Duodenal mucosa (tissue), 2 donors: ENCODE measurements around the gene RASA3.

Source experiments
- H3K27ac ChIP-seq: one replicate; pipeline ENCODE4 v1.7.0; 2013; ENCODE audit warnings: low read depth, low read length
- H3K27me3 ChIP-seq, 2 donors: one replicate each; pipeline ENCODE4 v1.7.0; 2013; ENCODE audit warnings: low read length in 2 of 2, control low read depth in 1 of 2; ENCODE audit not compliant: insufficient read depth in 2 of 2, control insufficient read depth in 1 of 2
- H3K36me3 ChIP-seq, 2 donors: one replicate each; pipeline ENCODE4 v1.7.0; 2013; ENCODE audit warnings: low read length in 2 of 2, control low read depth in 1 of 2; ENCODE audit not compliant: insufficient read depth in 2 of 2, control insufficient read depth in 1 of 2
- H3K4me1 ChIP-seq, 2 donors: one replicate each; pipeline ENCODE4 v1.7.0; 2013; ENCODE audit warnings: low read length in 2 of 2, control low read depth in 1 of 2; ENCODE audit not compliant: insufficient read depth in 2 of 2, control insufficient read depth in 1 of 2
- H3K4me3 ChIP-seq, 2 donors: one replicate each; pipeline ENCODE4 v1.7.0; 2013; ENCODE audit warnings: low read length in 2 of 2, low read depth in 1 of 2
- H3K9ac ChIP-seq, 2 donors: one replicate each; pipeline ENCODE4 v1.7.0; 2013; ENCODE audit warnings: low read length in 2 of 2, low read depth in 1 of 2
- H3K9me3 ChIP-seq, 2 donors: one replicate each; pipeline ENCODE4 v1.7.0; 2013; ENCODE audit warnings: low read length in 2 of 2, control low read depth in 1 of 2; ENCODE audit not compliant: control insufficient read depth in 1 of 2

The RASA3 gene

GRCh38 chr13:114027826-114028225, 104.6 kb downstream of the RASA3 start:
- Histone ChIP-seq H3K27me3 (no peaks in the 10 kb centered on the region), H3K36me3 (peaks cover 0 to 15% of the 10 kb centered on the region in 2 donors), H3K4me1 (peaks cover 14 to 26% of the 10 kb centered on the region in 2 donors), H3K4me3 (no peak overlapping the region), H3K9me3 (no peaks in the 10 kb centered on the region), H3K9ac (peak overlapping the region in 1 of 2 donors; percentile 6), H3K27ac (peak overlapping the region; percentile 33)

- H3K27me3 ChIP-seq, result no peaks in the 10 kb centered on the region
- no peak overlapping the region for H3K9ac ChIP-seq
- peaks cover 0 to 15% of the 10 kb centered on the region in 2 donors for H3K36me3 ChIP-seq
- no peak overlapping the region for H3K4me3 ChIP-seq
- peaks cover 14 to 26% of the 10 kb centered on the region in 2 donors for H3K4me1 ChIP-seq
- no peaks in the 10 kb centered on the region for H3K9me3 ChIP-seq
- peak overlapping the region; percentile 23 for H3K27ac ChIP-seq
These were observed 105.2 kb downstream of the RASA3 start for GRCh38 chr13:114027046-114027715.

- Histone ChIP-seq H3K4me3 (no peak overlapping the region), H3K9me3 (no peaks in the 10 kb centered on the region), H3K36me3 (peaks cover 0 to 19% of the 10 kb centered on the region in 2 donors), H3K4me1 (peaks cover 14 to 26% of the 10 kb centered on the region in 2 donors), H3K27me3 (no peaks in the 10 kb centered on the region), H3K27ac (peak overlapping the region; percentile 39), H3K9ac (no peak overlapping the region)
These were observed 105.9 kb downstream of the RASA3 start for GRCh38 chr13:114026481-114026880.

GRCh38 chr13:114025714-114026431, 106.5 kb downstream of the RASA3 start:
- Histone ChIP-seq H3K4me1 (peaks cover 14 to 26% of the 10 kb centered on the region in 2 donors), H3K9me3 (no peaks in the 10 kb centered on the region), H3K4me3 (no peak overlapping the region), H3K36me3 (peaks cover 0 to 17% of the 10 kb centered on the region in 2 donors), H3K27ac (peak overlapping the region; percentile 39), H3K9ac (no peak overlapping the region), H3K27me3 (no peaks in the 10 kb centered on the region)

- Histone ChIP-seq H3K4me3 (no peak overlapping the region), H3K27me3 (no peaks in the 10 kb centered on the region), H3K9me3 (no peaks in the 10 kb centered on the region), H3K27ac (no peak overlapping the region), H3K36me3 (peaks cover 0 to 20% of the 10 kb centered on the region in 2 donors), H3K4me1 (peaks cover 14 to 26% of the 10 kb centered on the region in 2 donors), H3K9ac (no peak overlapping the region)
These were observed 107.1 kb downstream of the RASA3 start for GRCh38 chr13:114025405-114025713.

- Histone ChIP-seq H3K27ac (no peak overlapping the region), H3K9ac (no peak overlapping the region), H3K4me1 (peaks cover 14 to 26% of the 10 kb centered on the region in 2 donors), H3K4me3 (no peak overlapping the region), H3K27me3 (no peaks in the 10 kb centered on the region), H3K9me3 (no peaks in the 10 kb centered on the region), H3K36me3 (peaks cover 0 to 22% of the 10 kb centered on the region in 2 donors)
These were observed 107.6 kb downstream of the RASA3 start for GRCh38 chr13:114024603-114025404.

- no peaks in the 10 kb centered on the region for H3K27me3 ChIP-seq
- no peaks in the 10 kb centered on the region for H3K9me3 ChIP-seq
- H3K4me3 ChIP-seq, result no peak overlapping the region
- no peak overlapping the region for H3K27ac ChIP-seq
- peaks cover 14 to 26% of the 10 kb centered on the region in 2 donors for H3K4me1 ChIP-seq
- H3K36me3 ChIP-seq, result peaks cover 0 to 22% of the 10 kb centered on the region in 2 donors
- no peak overlapping the region for H3K9ac ChIP-seq
These were observed 108.5 kb downstream of the RASA3 start for GRCh38 chr13:114023716-114024602.

GRCh38 chr13:114022876-114023275, 109.5 kb downstream of the RASA3 start:
- no peak overlapping the region for H3K9ac ChIP-seq
- no peaks in the 10 kb centered on the region for H3K9me3 ChIP-seq
- H3K27me3 ChIP-seq, result no peaks in the 10 kb centered on the region
- H3K27ac ChIP-seq, result no peak overlapping the region
- peaks cover 14 to 23% of the 10 kb centered on the region in 2 donors for H3K4me1 ChIP-seq
- H3K4me3 ChIP-seq, result no peak overlapping the region
- H3K36me3 ChIP-seq, result peaks cover 0 to 27% of the 10 kb centered on the region in 2 donors

- Histone ChIP-seq H3K27ac (no peak overlapping the region), H3K36me3 (peaks cover 0 to 29% of the 10 kb centered on the region in 2 donors), H3K4me1 (peaks cover 14 to 20% of the 10 kb centered on the region in 2 donors), H3K27me3 (no peaks in the 10 kb centered on the region), H3K4me3 (no peak overlapping the region), H3K9me3 (no peaks in the 10 kb centered on the region), H3K9ac (no peak overlapping the region)
These were observed 110.1 kb downstream of the RASA3 start for GRCh38 chr13:114022309-114022669.
